Loucy (cell line): Measurements from ENCODE around the gene SPATC1L.

Source experiments
- CTCF ChIP-seq: fragments of 200-600 bp; sonication (generic); conservative IDR thresholded peaks from 2 replicates; pipeline ENCODE4 v1.5.1; 2014; ENCODE audit warnings: mild to moderate bottlenecking, antibody characterized with exemption, low read length
- EZH2phosphoT487 ChIP-seq: fragments of 200-600 bp; IDR thresholded peaks from 2 replicates; pipeline ENCODE4 v1.6.1; 2018; ENCODE audit warnings: antibody characterized with exemption, mild to moderate bottlenecking, moderate library complexity, borderline replicate concordance

GRCh38 chr21:46171585-46171984 lies 12.7 kb downstream of the SPATC1L start:
- TF ChIP-seq CTCF = no peak
- TF ChIP-seq EZH2phosphoT487 = no peak
